K562 (cell line): ENCODE data around the gene SPRING1. TPM values are rescaled to one million over a fixed set of nuclear protein-coding genes. Genes with fewer than 3 reads are reported as not detected.

Source experiments
- ATAC-seq: fragments of 200-7000 bp; cut with Tn5 transposase; 3 replicates; pipeline ENCODE4 v1.9.1; 2020; ENCODE audit warnings: moderate library complexity
- BruUV-seq: library from RNA; stranded (reverse); fragments of 400-500 nt; replicated peaks from 2 replicates; lab custom pipeline; 2021; lab: Mats Ljungman, UMichigan
- CTCF ChIA-PET: fragments of 300-600 bp; formaldehyde crosslinking; extraction: SDS; loops from one replicate; lab custom pipeline; 2021; ENCODE audit warnings: low intra/inter-chr PET ratio; lab: Yijun Ruan, JAX
- POLR2A ChIA-PET: fragments of 300-600, 350-650 bp; sonication (Branson Sonifier 250); formaldehyde crosslinking; extraction: SDS; loops from one replicate; lab custom pipeline; 2021; ENCODE audit warnings: antibody characterized with exemption, inconsistent platforms; lab: Yijun Ruan, JAX
- DNase-seq, 4 experiments: peaks; one replicate each; pipeline versions ENCODE4 v3.0.0 to v3.0.0-alpha.2; 2011 to 2018; ENCODE audit warnings: low spot score in 3 of 4, mixed read lengths in 3 of 4; ENCODE audit errors: extremely low read depth in 1 of 4
- FAIRE-seq: peaks from 2 replicates; lab custom pipeline; 2011; peaks lifted over from hg19 to GRCh38; lab: Jason Lieb, UNC
- H2AFZ ChIP-seq: 2 replicates; pipeline ENCODE4 v1.6.0; 2011; ENCODE audit warnings: low read depth, low read length, control low read depth, inconsistent platforms
- H3K27ac ChIP-seq: fragments of 200-600 bp; 3 replicates; pipeline ENCODE4 v1.8.0; 2011; ENCODE audit warnings: low read depth, mild to moderate bottlenecking, control low read depth, inconsistent platforms, low read length, moderate library complexity, mixed read lengths; ENCODE audit errors: extremely low read depth
- H3K27me3 ChIP-seq, 2 experiments: fragments of 300-600 bp in 1 of 2; 2 replicates in 1 of 2; 3 replicates in 1 of 2; pipeline versions ENCODE4 v1.6.0 to v1.8.0; 2011; ENCODE audit warnings: inconsistent platforms in 2 of 2, low read length in 2 of 2, mild to moderate bottlenecking in 1 of 2, mixed read lengths in 1 of 2, moderate library complexity in 1 of 2; ENCODE audit not compliant: control insufficient read depth in 2 of 2, insufficient read depth in 2 of 2
- H3K36me3 ChIP-seq: fragments of 300-600 bp; 3 replicates; pipeline ENCODE4 v1.8.0; 2011; ENCODE audit warnings: mild to moderate bottlenecking, low read length, inconsistent platforms; ENCODE audit not compliant: control insufficient read depth, insufficient read depth
- H3K4me1 ChIP-seq, 2 experiments: fragments of 200-600 bp in 1 of 2; replicated peaks in 1 of 2; 2 replicates in 1 of 2; 3 replicates in 1 of 2; pipeline versions ENCODE4 v1.5.1 to v1.8.0; 2011; ENCODE audit warnings: inconsistent platforms in 2 of 2, low read length in 2 of 2, mild to moderate bottlenecking in 1 of 2, mixed read lengths in 1 of 2, moderate library complexity in 1 of 2; ENCODE audit not compliant: control insufficient read depth in 2 of 2, insufficient read depth in 2 of 2
- H3K4me2 ChIP-seq: 2 replicates; pipeline ENCODE4 v1.6.1; 2011; ENCODE audit warnings: low read length, control low read depth, inconsistent platforms, mixed read lengths; ENCODE audit not compliant: insufficient read depth
- H3K4me3 ChIP-seq: fragments of 200-600 bp; sonication (generic), shearing (Covaris generic); 2 replicates; pipeline ENCODE4 v1.5.1; 2016; ENCODE audit warnings: control low read depth, inconsistent platforms
- H3K79me2 ChIP-seq: fragments of 200-600 bp; 3 replicates; pipeline ENCODE4 v1.8.0; 2011; ENCODE audit warnings: low read length, inconsistent platforms; ENCODE audit not compliant: control insufficient read depth, insufficient read depth
- H3K9ac ChIP-seq, 2 experiments: 2 replicates each; pipeline versions ENCODE4 v1.6.0 to v1.6.1; 2011; ENCODE audit warnings: low read depth in 2 of 2, low read length in 2 of 2, control low read depth in 1 of 2, inconsistent platforms in 1 of 2, mild to moderate bottlenecking in 1 of 2, mixed read lengths in 1 of 2; ENCODE audit not compliant: insufficient read depth in 1 of 2
- H3K9me1 ChIP-seq: one replicate; pipeline ENCODE4 v1.6.0; 2011; ENCODE audit warnings: inconsistent platforms, mild to moderate bottlenecking, low read length, moderate library complexity; ENCODE audit not compliant: control insufficient read depth, insufficient read depth
- H3K9me3 ChIP-seq: replicated peaks from 2 replicates; pipeline ENCODE4 v1.5.1; 2011; ENCODE audit warnings: low read depth, low read length, inconsistent platforms; ENCODE audit not compliant: control insufficient read depth, insufficient read depth
- H4K20me1 ChIP-seq: replicated peaks from 2 replicates; pipeline ENCODE4 v1.6.1; 2011; ENCODE audit warnings: low read length, inconsistent platforms, mixed read lengths; ENCODE audit not compliant: control insufficient read depth, insufficient read depth
- CHD7 ChIP-seq: fragments of 200-600 bp; sonication (generic); IDR thresholded peaks from one replicate; pipeline ENCODE4 v1.6.1; 2012; ENCODE audit warnings: mild to moderate bottlenecking, low read depth, low read length, inconsistent platforms
- KDM1A ChIP-seq, 2 experiments: fragments of 450-650 bp; IDR thresholded peaks; 2 replicates each; pipeline ENCODE4 v1.6.1; 2016; ENCODE audit warnings: mild to moderate bottlenecking in 2 of 2
- MEIS2 ChIP-seq: fragments of 450-650 bp; IDR thresholded peaks from 2 replicates; pipeline ENCODE4 v1.6.1; 2014; ENCODE audit warnings: mild to moderate bottlenecking; ENCODE audit not compliant: partially characterized antibody
- NRF1 ChIP-seq, 2 experiments: fragments of 450-650 bp; IDR thresholded peaks in 1 of 2; conservative IDR thresholded peaks in 1 of 2; 2 replicates each; pipeline ENCODE4 v1.6.1; 2014; ENCODE audit warnings: mild to moderate bottlenecking in 2 of 2
- U2AF2 ChIP-seq: fragments of 200-400 bp; formaldehyde crosslinking; optimal IDR thresholded peaks from 2 replicates; pipeline ENCODE3; 2017; ENCODE audit warnings: low read depth, mild to moderate bottlenecking, low read length
- WGBS: fragments of 100-300 bp; shearing (Covaris generic); methylation state at CpG from one replicate; pipeline ENCODE4 v1.1.6; 2016; ENCODE audit warnings: low coverage, mixed read lengths; ENCODE audit not compliant: insufficient coverage; ENCODE audit errors: missing lambda C conversion rate; 5-methylcytosine and 5-hydroxymethylcytosine counted together
- in situ Hi-C: fragments of 300-500 bp; cut with MboI; formaldehyde crosslinking; loops from 4 replicates; pipeline ENCODE4 v1.15.0; 2018; ENCODE audit warnings: inconsistent platforms, mixed read lengths
- intact Hi-C: fragments of 100-400 bp; cut with micrococcal nuclease; formaldehyde crosslinking; loops from 2 replicates; pipeline ENCODE4 v1.14.2; 2022
- polyA plus RNA-seq, 8 experiments: library from polyadenylated mRNA; depleted of rRNA in 4 of 8; stranded (reverse) in 5 of 8; unstranded in 3 of 8; fragments of >200 nt; fragmentation: Nextera tagmentation in 2 of 8; fragmentation: Illumina TruSeq in 1 of 8; extraction: Ambion mirVana in 2 of 8; extraction: Trizol in 1 of 8; gene quantifications; 2 replicates each; pipeline versions ENCODE4 v1.2.1 to v1.2.3, GENCODE V29; 2011 to 2014; ENCODE audit warnings: inconsistent platforms in 1 of 8, missing spikeins in 1 of 8
- total RNA-seq, 7 experiments: library from RNA; depleted of rRNA in 6 of 7; stranded (reverse); fragments of >200 nt in 6 of 7; fragmentation: Illumina TruSeq in 2 of 7; extraction: Trizol in 2 of 7; gene quantifications; 2 replicates each; pipeline versions ENCODE4 v1.2.1 to v1.2.3, GENCODE V29; 2011 to 2021; ENCODE audit warnings: low replicate concordance in 1 of 7

Gene SPRING1
- total and polyA plus RNA-seq, 9 of the 15 experiments (the other 6 are each of a cell fraction or from before 2014, with no cell fraction given): 1.1 to 20.0 (median 8.0) TPM

- ATAC-seq: no peak
- no peaks in the 10 kb centered on the region for H3K9me1 ChIP-seq
- no peak overlapping the region for H2AFZ ChIP-seq
- intact Hi-C loops (loop anchor here (5.0 kb wide), 1 partner anchor 750 kb away; no protein-coding TSS in a partner anchor), in situ Hi-C loops (loop anchor here (25.0 kb wide), 1 partner anchor 710 kb away; no protein-coding TSS in a partner anchor)
- no peak for FAIRE-seq
- no peak overlapping the region for H3K4me2 ChIP-seq
- H3K36me3 ChIP-seq: no peaks in the 10 kb centered on the region
- BruUV-seq: no TSS peak
- CTCF ChIA-PET: interaction anchor here (0.8 to 1.2 kb wide), 2 partner anchors 682 to 700 kb away, joined by 4 to 6 read pairs; no protein-coding TSS in a partner anchor
- peaks cover 34 to 40% of the 10 kb centered on the region in 2 experiments for H3K27me3 ChIP-seq
- peaks cover 4% of the 10 kb centered on the region; the same call in 1 of the 2 replicates for H4K20me1 ChIP-seq
- no peaks in the 10 kb centered on the region for H3K79me2 ChIP-seq
- H3K4me1 ChIP-seq: peaks cover 0 to 7% of the 10 kb centered on the region in 2 experiments; a peak in 1 of 5 replicates
- POLR2A ChIA-PET: interaction anchor here (0.6 to 1.1 kb wide), 2 partner anchors 11 to 603 kb away, joined by 3 read pairs; no protein-coding TSS in a partner anchor
- no peak overlapping the region for H3K4me3 ChIP-seq
- WGBS: 35% methylated on average over 11 of the region's 11 CpGs
- H3K27ac ChIP-seq: no peak overlapping the region
- H3K9me3 ChIP-seq: no peaks in the 10 kb centered on the region
- TF ChIP-seq U2AF2: no peak
- peak in 1 of 2 experiments; percentile 16; a peak in 1 of 4 replicates for TF ChIP-seq KDM1A (IDR thresholded peaks at IDR 0.05)
- TF ChIP-seq NRF1 (conservative IDR thresholded peaks at IDR 0.05 in 1 of 2, IDR thresholded peaks at IDR 0.05 in 1 of 2): no peak
- peak; percentile 15 for TF ChIP-seq MEIS2
- no peak for TF ChIP-seq CHD7
- no peak overlapping the region for H3K9ac ChIP-seq
- DNase-seq: no peak
Observed at GRCh38 chr12:116697716-116698115, 40.2 kb downstream of the SPRING1 start.
